Stomach (tissue), 9 donors: ENCODE data around the gene NPAS3. TPM values are rescaled to one million over a fixed set of nuclear protein-coding genes. Genes with fewer than 3 reads are reported as not detected.

Experiments
- DNase-seq, 2 donors: peaks; one replicate each; pipeline versions ENCODE4 v3.0.0 to v3.0.0-alpha.2; 2013 to 2019
- H3K27ac ChIP-seq, 5 donors: fragments of 200-600 bp in 4 of 5; sonication (generic) in 4 of 5; one replicate each; pipeline ENCODE4 v1.5.1; 2013 to 2019; ENCODE audit warnings: mild to moderate bottlenecking in 1 of 5, moderate library complexity in 1 of 5
- H3K27me3 ChIP-seq, 3 donors: fragments of 200-600 bp; sonication (generic); one replicate each; pipeline ENCODE4 v1.5.1; 2017 to 2019; ENCODE audit warnings: mixed run types in 1 of 3
- H3K36me3 ChIP-seq, 4 donors: fragments of 200-600 bp; sonication (generic); 1 replicate in 3 of 4; 2 replicates in 1 of 4; pipeline ENCODE4 v1.5.1; 2016 to 2019
- H3K4me1 ChIP-seq, 4 donors: fragments of 200-600 bp; sonication (generic); one replicate each; pipeline ENCODE4 v1.5.1; 2016 to 2019
- H3K4me3 ChIP-seq, 4 donors: fragments of 200-600 bp; sonication (generic) in 3 of 4; one replicate each; pipeline ENCODE4 v1.5.1; 2016 to 2019; ENCODE audit warnings: mild to moderate bottlenecking in 1 of 4
- H3K9me3 ChIP-seq, 4 donors: fragments of 200-600 bp; sonication (generic); one replicate each; pipeline ENCODE4 v1.5.1; 2016 to 2019
- CTCF ChIP-seq, 7 experiments: fragments of 450-650 bp in 4 of 7; fragments of 200-600 bp in 3 of 7; sonication (generic) in 3 of 7; IDR thresholded peaks; one replicate each; pipeline ENCODE4 v1.5.1; 2016 to 2019; ENCODE audit warnings: antibody characterized with exemption in 7 of 7, control low read depth in 2 of 7, mild to moderate bottlenecking in 1 of 7
- EP300 ChIP-seq: sonication (generic); formaldehyde crosslinking; IDR thresholded peaks from one replicate; pipeline ENCODE4 v1.6.1; 2017; ENCODE audit warnings: antibody characterized with exemption
- POLR2A ChIP-seq, 4 donors: fragments of 450-650 bp; IDR thresholded peaks; one replicate each; pipeline ENCODE4 v1.6.1; 2016; ENCODE audit warnings: antibody characterized with exemption in 4 of 4, control low read depth in 2 of 4, mild to moderate bottlenecking in 1 of 4, moderate library complexity in 1 of 4
- POLR2AphosphoS5 ChIP-seq, 3 donors: sonication (generic); formaldehyde crosslinking; IDR thresholded peaks; one replicate each; pipeline ENCODE4 v1.6.1; 2016; ENCODE audit warnings: antibody characterized with exemption in 3 of 3
- WGBS, 5 donors: extraction: QIAGEN DNeasy Blood & Tissue Kit in 3 of 5; methylation state at CpG; one replicate each; pipeline versions ENCODE4 v1.1.5 to v1.1.7; 2013 to 2018; 5-methylcytosine and 5-hydroxymethylcytosine counted together
- intact Hi-C: fragments of 100-400 bp; cut with DNase I; formaldehyde crosslinking; loops from one replicate; pipeline ENCODE4 v1.15.1; 2023; ENCODE audit warnings: low total_unique reads
- polyA plus RNA-seq, 3 donors: library from polyadenylated mRNA; stranded (reverse); fragments of 200-250 nt; gene quantifications; one replicate each; pipeline ENCODE4 v1.2.3, GENCODE V29; 2013
- total RNA-seq, 5 donors: library from RNA; depleted of rRNA; stranded (reverse); fragments of >200 nt; gene quantifications; one replicate each; pipeline versions ENCODE4 v1.1.0 to v1.2.3, GENCODE V29; 2014 to 2016
- donor health status: healthy with polysubstance abuse.
- donor health status: Bipolar disorder and iron deficiency.
- donor health status: healthy.

NPAS3 gene
- total and polyA plus RNA-seq, 8 donors = under 0.01 to 7.9 (median 0.76) TPM; not detected in 1

- no peak for DNase-seq
- intact Hi-C loops = no loop called here
- no peaks in the 10 kb centered on the region for H3K4me1 ChIP-seq
- 84 to 93% (median 89%) methylated on average over 3 of the region's 3 CpGs for WGBS, 5 donors
- no peak overlapping the region for H3K4me3 ChIP-seq
- no peak overlapping the region for H3K27ac ChIP-seq
- H3K27me3 ChIP-seq = no peaks in the 10 kb centered on the region
- TF ChIP-seq POLR2AphosphoS5 (IDR thresholded peaks at IDR 0.05) = no peak
- no peak for TF ChIP-seq EP300
- no peak for TF ChIP-seq CTCF (IDR thresholded peaks at IDR 0.05)
- TF ChIP-seq POLR2A (IDR thresholded peaks at IDR 0.05) = no peak
- no peaks in the 10 kb centered on the region for H3K9me3 ChIP-seq
- no peaks in the 10 kb centered on the region for H3K36me3 ChIP-seq
Observed at GRCh38 chr14:33009673-33010072, 71.0 kb downstream of the NPAS3 start.

GRCh38 chr14:33010495-33010894 is 71.8 kb downstream of the NPAS3 start:
- intact Hi-C loops = no loop called here
- H3K4me1 ChIP-seq = no peaks in the 10 kb centered on the region
- no peak overlapping the region for H3K27ac ChIP-seq
- WGBS, 5 donors = 88 to 93% (median 90%) methylated on average over 3 of the region's 3 CpGs
- H3K27me3 ChIP-seq = no peaks in the 10 kb centered on the region
- no peak for DNase-seq
- TF ChIP-seq EP300 (no peak), POLR2A (IDR thresholded peaks at IDR 0.05) (no peak), POLR2AphosphoS5 (IDR thresholded peaks at IDR 0.05) (no peak), CTCF (IDR thresholded peaks at IDR 0.05) (no peak)
- H3K36me3 ChIP-seq = no peaks in the 10 kb centered on the region
- no peaks in the 10 kb centered on the region for H3K9me3 ChIP-seq
- H3K4me3 ChIP-seq = no peak overlapping the region

GRCh38 chr14:33014710-33015109 is 76.0 kb downstream of the NPAS3 start:
- Histone ChIP-seq H3K36me3 (no peaks in the 10 kb centered on the region), H3K27me3 (no peaks in the 10 kb centered on the region), H3K9me3 (no peaks in the 10 kb centered on the region), H3K4me1 (no peaks in the 10 kb centered on the region), H3K27ac (no peak overlapping the region), H3K4me3 (no peak overlapping the region)
- DNase-seq = no peak
- TF ChIP-seq CTCF (IDR thresholded peaks at IDR 0.05) = no peak
- TF ChIP-seq POLR2A (IDR thresholded peaks at IDR 0.05) = no peak
- TF ChIP-seq POLR2AphosphoS5 (IDR thresholded peaks at IDR 0.05) = no peak
- TF ChIP-seq EP300 = no peak
- WGBS, 5 donors = 80 to 93% (median 89%) methylated on average over 4 of the region's 4 CpGs
- intact Hi-C loops = no loop called here

- WGBS, 5 donors = 49 to 64% (median 50%) methylated on average over 3 of the region's 3 CpGs
- H3K4me1 ChIP-seq = no peaks in the 10 kb centered on the region
- TF ChIP-seq EP300 (no peak), POLR2A (IDR thresholded peaks at IDR 0.05) (no peak), CTCF (IDR thresholded peaks at IDR 0.05) (no peak), POLR2AphosphoS5 (IDR thresholded peaks at IDR 0.05) (no peak)
Observed at GRCh38 chr14:33016613-33017012, 77.9 kb downstream of the NPAS3 start.

More at GRCh38 chr14:33016613-33017012, 77.9 kb downstream of the NPAS3 start:
- Histone ChIP-seq H3K9me3 (no peaks in the 10 kb centered on the region), H3K27ac (no peak overlapping the region), H3K4me3 (no peak overlapping the region), H3K27me3 (no peaks in the 10 kb centered on the region), H3K36me3 (no peaks in the 10 kb centered on the region)
- no peak for DNase-seq
- intact Hi-C loops = no loop called here
